Measurements from ENCODE around the gene ACAD8.

The ACAD8 gene

GRCh38 chr11:134293119-134294113, 40.0 kb downstream of the ACAD8 start:
- TF ChIP-seq CTCF (IDR thresholded peaks at IDR 0.05; ENCODE audit: control insufficient read depth, extremely low read depth, insufficient read depth) = no peak
- peak; percentile 21 for DNase-seq (ENCODE audit: low read depth)
- no peak overlapping the region for H3K4me3 ChIP-seq (ENCODE audit: low read depth, low read length)

- H3K4me3 ChIP-seq (ENCODE audit: low read depth, low read length) = no peak overlapping the region
- DNase-seq (ENCODE audit: low read depth) = no peak
- no peak for TF ChIP-seq CTCF (IDR thresholded peaks at IDR 0.05; ENCODE audit: control insufficient read depth, extremely low read depth, insufficient read depth)
Measured at GRCh38 chr11:134294664-134295063, 41.3 kb downstream of the ACAD8 start.

GRCh38 chr11:134312223-134312622, 58.9 kb downstream of the ACAD8 start:
- TF ChIP-seq CTCF (IDR thresholded peaks at IDR 0.05; ENCODE audit: control insufficient read depth, extremely low read depth, insufficient read depth) = no peak

GRCh38 chr11:134312807-134313206, 59.4 kb downstream of the ACAD8 start:
- no peak overlapping the region for H3K4me3 ChIP-seq (ENCODE audit: low read depth, low read length)
- no peak for TF ChIP-seq CTCF (IDR thresholded peaks at IDR 0.05; ENCODE audit: control insufficient read depth, extremely low read depth, insufficient read depth)
- DNase-seq (ENCODE audit: low read depth) = no peak

More at GRCh38 chr11:134312223-134312622, 58.9 kb downstream of the ACAD8 start:
- H3K4me3 ChIP-seq (ENCODE audit: low read depth, low read length) = no peak overlapping the region
- no peak for DNase-seq (ENCODE audit: low read depth)

- no peak for TF ChIP-seq CTCF (IDR thresholded peaks at IDR 0.05; ENCODE audit: control insufficient read depth, extremely low read depth, insufficient read depth)
- H3K4me3 ChIP-seq (ENCODE audit: low read depth, low read length) = no peak overlapping the region
- no peak for DNase-seq (ENCODE audit: low read depth)
Measured at GRCh38 chr11:134313379-134313778, 60.0 kb downstream of the ACAD8 start.

- H3K4me3 ChIP-seq (ENCODE audit: low read depth, low read length) = no peak overlapping the region
- peak; percentile 13; the same call in 1 of the 2 replicates for TF ChIP-seq CTCF (IDR thresholded peaks at IDR 0.05; ENCODE audit: control insufficient read depth, extremely low read depth, insufficient read depth)
- DNase-seq (ENCODE audit: low read depth) = no peak
Measured at GRCh38 chr11:134313821-134314607, 60.6 kb downstream of the ACAD8 start.
